Fibroblast of skin of back (primary cell): Measurements from ENCODE around the gene PRRC2B.
A peak's percentile ranks its signal among the peaks of the same experiment; 100 is the strongest.
"Not testable (repeated sequence)": the region's sequence is repeated elsewhere in the genome, so short reads cannot be mapped to it uniquely, and the experiment has no call there.

Experiments used
- DNase-seq: peaks from one replicate; pipeline ENCODE4 v3.0.0-alpha.2; 2013

Gene PRRC2B

GRCh38 chr9:131387394-131387793 is 6.5 kb upstream of the PRRC2B start:
- DNase-seq, result no peak

GRCh38 chr9:131391020-131391419 is 2.9 kb upstream of the PRRC2B start:
- DNase-seq, result no peak

- DNase-seq, result no peak
These were observed 2.4 kb upstream of the PRRC2B start for GRCh38 chr9:131391504-131391903.

GRCh38 chr9:131394464-131395156 is 724 bp downstream of the PRRC2B start:
- peak; percentile 42 for DNase-seq

GRCh38 chr9:131395157-131396098 is 1.5 kb downstream of the PRRC2B start:
- DNase-seq, result no peak

- DNase-seq, result not testable (repeated sequence)
These were observed 2.2 kb downstream of the PRRC2B start for GRCh38 chr9:131396099-131396479.

GRCh38 chr9:131396626-131397025 is 2.7 kb downstream of the PRRC2B start:
- no peak for DNase-seq

- DNase-seq, result no peak
These were observed 3.4 kb downstream of the PRRC2B start for GRCh38 chr9:131397100-131397790.

GRCh38 chr9:131398204-131398603 is 4.3 kb downstream of the PRRC2B start:
- no peak for DNase-seq

- DNase-seq, result no peak
These were observed 6.1 kb downstream of the PRRC2B start for GRCh38 chr9:131399972-131400371.

- DNase-seq, result no peak
These were observed 6.7 kb downstream of the PRRC2B start for GRCh38 chr9:131400627-131401026.

GRCh38 chr9:131402073-131402472 is 8.2 kb downstream of the PRRC2B start:
- DNase-seq, result peak; percentile 66

- DNase-seq, result peak; percentile 86
These were observed 9.0 kb downstream of the PRRC2B start for GRCh38 chr9:131402738-131403492.

GRCh38 chr9:131403493-131403773 is 9.5 kb downstream of the PRRC2B start:
- DNase-seq, result no peak

GRCh38 chr9:131404581-131404980 is 10.7 kb downstream of the PRRC2B start:
- DNase-seq, result peak; percentile 68

- no peak for DNase-seq
These were observed 11.1 kb downstream of the PRRC2B start for GRCh38 chr9:131404987-131405386.

- peak; percentile 82 for DNase-seq
These were observed 11.5 kb downstream of the PRRC2B start for GRCh38 chr9:131405428-131405827.

GRCh38 chr9:131405858-131406537 is 12.1 kb downstream of the PRRC2B start:
- no peak for DNase-seq

GRCh38 chr9:131406563-131407436 is 12.9 kb downstream of the PRRC2B start:
- DNase-seq, result no peak

GRCh38 chr9:131407717-131408195 is 13.9 kb downstream of the PRRC2B start:
- no peak for DNase-seq

- DNase-seq, result no peak
These were observed 15.6 kb downstream of the PRRC2B start for GRCh38 chr9:131409458-131409992.
